Measurements from ENCODE around the gene TGM3. TPM values are rescaled to one million over a fixed set of nuclear protein-coding genes. Genes with fewer than 3 reads are reported as not detected.

The TGM3 gene
- total RNA-seq, 1 donor = not detected

- H3K4me3 ChIP-seq (ENCODE audit: low read depth, low read length) = no peak overlapping the region
- TF ChIP-seq CTCF (IDR thresholded peaks at IDR 0.05; ENCODE audit: insufficient read depth, low read length) = no peak
- no peak for DNase-seq (ENCODE audit: low read depth)
Observed at GRCh38 chr20:2338411-2339066, 42.7 kb downstream of the TGM3 start.

- DNase-seq (ENCODE audit: low read depth) = no peak
- TF ChIP-seq CTCF (IDR thresholded peaks at IDR 0.05; ENCODE audit: insufficient read depth, low read length) = no peak
- H3K4me3 ChIP-seq (ENCODE audit: low read depth, low read length) = no peak overlapping the region
Observed at GRCh38 chr20:2340136-2340535, 44.3 kb downstream of the TGM3 start.

- no peak for TF ChIP-seq CTCF (IDR thresholded peaks at IDR 0.05; ENCODE audit: insufficient read depth, low read length)
- no peak overlapping the region for H3K4me3 ChIP-seq (ENCODE audit: low read depth, low read length)
- DNase-seq (ENCODE audit: low read depth) = no peak
Observed at GRCh38 chr20:2340823-2341222, 45.0 kb downstream of the TGM3 start.

GRCh38 chr20:2341336-2341735 lies 45.5 kb downstream of the TGM3 start:
- TF ChIP-seq CTCF (IDR thresholded peaks at IDR 0.05; ENCODE audit: insufficient read depth, low read length) = no peak
- H3K4me3 ChIP-seq (ENCODE audit: low read depth, low read length) = no peak overlapping the region
- no peak for DNase-seq (ENCODE audit: low read depth)

GRCh38 chr20:2342243-2342642 lies 46.4 kb downstream of the TGM3 start:
- H3K4me3 ChIP-seq (ENCODE audit: low read depth, low read length) = no peak overlapping the region
- TF ChIP-seq CTCF (IDR thresholded peaks at IDR 0.05; ENCODE audit: insufficient read depth, low read length) = no peak
- DNase-seq (ENCODE audit: low read depth) = no peak

GRCh38 chr20:2346188-2346587 lies 50.4 kb downstream of the TGM3 start:
- TF ChIP-seq CTCF (IDR thresholded peaks at IDR 0.05; ENCODE audit: insufficient read depth, low read length) = no peak
- DNase-seq (ENCODE audit: low read depth) = no peak
- H3K4me3 ChIP-seq (ENCODE audit: low read depth, low read length) = no peak overlapping the region

- H3K4me3 ChIP-seq (ENCODE audit: low read depth, low read length) = no peak overlapping the region
- TF ChIP-seq CTCF (IDR thresholded peaks at IDR 0.05; ENCODE audit: insufficient read depth, low read length) = no peak
- no peak for DNase-seq (ENCODE audit: low read depth)
Observed at GRCh38 chr20:2348336-2348735, 52.5 kb downstream of the TGM3 start.

Measured in fibroblast of the aortic adventitia (primary cell).